HS-5 (cell line): ENCODE measurements around the gene TNS2.

ENCODE experiments used
- DNase-seq: peaks from one replicate; pipeline ENCODE4 v3.0.0-alpha.2; 2012; ENCODE audit warnings: low read depth

TNS2 gene

GRCh38 chr12:53058674-53059433, 9.0 kb downstream of the TNS2 start:
- no peak for DNase-seq

GRCh38 chr12:53059434-53060063, 9.7 kb downstream of the TNS2 start:
- no peak for DNase-seq

GRCh38 chr12:53060064-53060720, 10.3 kb downstream of the TNS2 start:
- DNase-seq = no peak

GRCh38 chr12:53060721-53061276, 10.9 kb downstream of the TNS2 start:
- DNase-seq = no peak

GRCh38 chr12:53061404-53062010, 11.6 kb downstream of the TNS2 start:
- DNase-seq = no peak

- no peak for DNase-seq
Observed at GRCh38 chr12:53062011-53062961, 12.4 kb downstream of the TNS2 start.

- no peak for DNase-seq
Observed at GRCh38 chr12:53062977-53063707, 13.3 kb downstream of the TNS2 start.

GRCh38 chr12:53063708-53064612, 14.1 kb downstream of the TNS2 start:
- no peak for DNase-seq

- DNase-seq = no peak
Observed at GRCh38 chr12:53064613-53065436, 15.0 kb downstream of the TNS2 start.

GRCh38 chr12:53065470-53065869, 15.6 kb downstream of the TNS2 start:
- no peak for DNase-seq

GRCh38 chr12:53065975-53066931, 16.4 kb downstream of the TNS2 start:
- DNase-seq = no peak

GRCh38 chr12:53067074-53067992, 17.5 kb downstream of the TNS2 start:
- DNase-seq = no peak

GRCh38 chr12:53067993-53068770, 18.3 kb downstream of the TNS2 start:
- no peak for DNase-seq

- DNase-seq = no peak
Observed at GRCh38 chr12:53068811-53069585, 19.1 kb downstream of the TNS2 start.
